Lung (tissue), 12 donors: ENCODE data around the gene TEDC2. TPM values are rescaled to one million over a fixed set of nuclear protein-coding genes. Genes with fewer than 3 reads are reported as not detected.

Experiments
- ATAC-seq: fragments of 200-7000 bp; cut with Tn5 transposase; one replicate; pipeline ENCODE4 v1.9.1; 2020; ENCODE audit warnings: moderate number of reproducible peaks; ENCODE audit not compliant: insufficient read depth, low FRiP score
- DNase-seq, 3 donors: peaks; one replicate each; pipeline ENCODE4 v3.0.0-alpha.2; 2013 to 2017
- H3K27ac ChIP-seq, 2 donors: one replicate each; pipeline ENCODE4 v1.5.1; 2013; ENCODE audit warnings: mild to moderate bottlenecking in 2 of 2, moderate library complexity in 2 of 2, control low read depth in 1 of 2, inconsistent platforms in 1 of 2, low read depth in 1 of 2, low read length in 1 of 2
- H3K27me3 ChIP-seq, 3 donors: one replicate each; pipeline ENCODE4 v1.5.1; 2013; ENCODE audit warnings: low read length in 2 of 3; ENCODE audit not compliant: control insufficient read depth in 3 of 3, insufficient read depth in 3 of 3
- H3K36me3 ChIP-seq, 4 donors: one replicate each; pipeline ENCODE4 v1.5.1; 2013; ENCODE audit warnings: low read length in 4 of 4, mild to moderate bottlenecking in 1 of 4, moderate library complexity in 1 of 4; ENCODE audit not compliant: control insufficient read depth in 4 of 4, insufficient read depth in 4 of 4
- H3K4me1 ChIP-seq, 5 donors: one replicate each; pipeline ENCODE4 v1.5.1; 2013; ENCODE audit warnings: low read length in 5 of 5, mild to moderate bottlenecking in 2 of 5, moderate library complexity in 1 of 5; ENCODE audit not compliant: control insufficient read depth in 5 of 5, insufficient read depth in 5 of 5
- H3K4me3 ChIP-seq: one replicate; pipeline ENCODE4 v1.5.1; 2013; ENCODE audit warnings: mild to moderate bottlenecking, control low read depth, moderate library complexity
- H3K9ac ChIP-seq, 2 donors: one replicate each; pipeline ENCODE4 v1.5.1; 2013; ENCODE audit warnings: low read length in 2 of 2, control low read depth in 1 of 2; ENCODE audit not compliant: insufficient read depth in 1 of 2
- H3K9me3 ChIP-seq, 4 donors: one replicate each; pipeline ENCODE4 v1.5.1; 2013; ENCODE audit warnings: low read length in 3 of 4, mild to moderate bottlenecking in 1 of 4, moderate library complexity in 1 of 4; ENCODE audit not compliant: control insufficient read depth in 4 of 4, insufficient read depth in 3 of 4
- CTCF ChIP-seq: IDR thresholded peaks from 2 replicates; pipeline ENCODE4 v1.5.1; 2012; ENCODE audit warnings: mild to moderate bottlenecking; ENCODE audit errors: control extremely low read depth, extremely low read depth
- WGBS, 2 donors: extraction: QIAGEN DNeasy Blood & Tissue Kit; methylation state at CpG; one replicate each; pipeline ENCODE4 v1.1.7; 2013; 5-methylcytosine and 5-hydroxymethylcytosine counted together
- polyA plus RNA-seq, 2 donors: library from polyadenylated mRNA; stranded (reverse); fragments of 200-250 nt; gene quantifications; one replicate each; pipeline ENCODE4 v1.2.1, GENCODE V29; 2013
- total RNA-seq, 2 donors: library from RNA; depleted of rRNA in 1 of 2; stranded (reverse); fragments of >200 nt in 1 of 2; gene quantifications; one replicate each; pipeline ENCODE4 v1.2.1, GENCODE V29; 2014 to 2021
- donor health status: control.
- donor health status: control.
- donor health status: Bipolar disorder and iron deficiency.
- donor health status: healthy.
- donor health status: DM: yes; HTN: yes; CAD: no.

Gene TEDC2
- total and polyA plus RNA-seq, 4 donors: 1.1 to 3.6 (median 2.2) TPM

- Histone ChIP-seq H3K4me1 (peaks cover 0 to 56% (median 16%) of the 10 kb centered on the region in 5 donors), H3K27ac (no peak overlapping the region), H3K4me3 (no peak overlapping the region), H3K9me3 (no peaks in the 10 kb centered on the region), H3K27me3 (peaks cover 0 to 8% (median 0%) of the 10 kb centered on the region in 3 donors), H3K36me3 (peaks cover 0 to 2% (median 0%) of the 10 kb centered on the region in 4 donors), H3K9ac (peak overlapping the region in 1 of 2 donors; percentile 55)
- ATAC-seq: no peak
- DNase-seq: peak; percentile 49 to 74 (median 70)
- WGBS, 2 donors: 0 to 1% methylated on average over 38 of the region's 38 CpGs
- TF ChIP-seq CTCF: no peak
Measured at GRCh38 chr16:2468233-2468724, 8.4 kb downstream of the TEDC2 start.

- peak; percentile 81 to 87 (median 83) for DNase-seq
- H3K9me3 ChIP-seq: no peaks in the 10 kb centered on the region
- ATAC-seq: no peak
- no peak overlapping the region for H3K9ac ChIP-seq
- peaks cover 0 to 8% (median 0%) of the 10 kb centered on the region in 3 donors for H3K27me3 ChIP-seq
- no peak for TF ChIP-seq CTCF
- H3K36me3 ChIP-seq: peaks cover 0 to 2% (median 0%) of the 10 kb centered on the region in 4 donors
- H3K4me3 ChIP-seq: no peak overlapping the region
- H3K27ac ChIP-seq: no peak overlapping the region
- H3K4me1 ChIP-seq: peaks cover 3 to 59% (median 20%) of the 10 kb centered on the region in 5 donors
- 19 to 21% methylated on average over 10 to 14 of the region's 14 CpGs for WGBS, 2 donors
Measured at GRCh38 chr16:2468725-2469398, 9.0 kb downstream of the TEDC2 start.

GRCh38 chr16:2469399-2470233, 9.7 kb downstream of the TEDC2 start:
- H3K27me3 ChIP-seq: peaks cover 0 to 8% (median 0%) of the 10 kb centered on the region in 3 donors
- H3K27ac ChIP-seq: no peak overlapping the region
- H3K36me3 ChIP-seq: peaks cover 0 to 2% (median 0%) of the 10 kb centered on the region in 4 donors
- TF ChIP-seq CTCF: no peak
- H3K9ac ChIP-seq: no peak overlapping the region
- 53 to 55% methylated on average over 16 of the region's 16 CpGs for WGBS, 2 donors
- DNase-seq (no peak), ATAC-seq (no peak)
- H3K4me3 ChIP-seq: no peak overlapping the region
- H3K9me3 ChIP-seq: no peaks in the 10 kb centered on the region
- peaks cover 3 to 66% (median 20%) of the 10 kb centered on the region in 5 donors for H3K4me1 ChIP-seq
